IMR-90 (cell line): ENCODE measurements around the gene CPNE4. TPM values are rescaled to one million over a fixed set of nuclear protein-coding genes. Genes with fewer than 3 reads are reported as not detected.

ENCODE experiments used
- ATAC-seq: fragments of 200-7000 bp; cut with Tn5 transposase; 2 replicates; pipeline ENCODE4 v1.9.1; 2020; ENCODE audit warnings: low read depth, mild to moderate bottlenecking, moderate library complexity
- BruUV-seq: library from RNA; stranded (reverse); fragments of 400-500 nt; replicated peaks from 2 replicates; lab custom pipeline; 2021; lab: Mats Ljungman, UMichigan
- CTCF ChIA-PET: fragments of 300-600 bp; formaldehyde crosslinking; extraction: SDS; loops from one replicate; lab custom pipeline; 2021; ENCODE audit warnings: antibody characterized with exemption; lab: Yijun Ruan, JAX
- POLR2A ChIA-PET: fragments of 300-600 bp; sonication (Branson Sonifier 250); formaldehyde crosslinking; loops from one replicate; lab custom pipeline; 2022; ENCODE audit warnings: antibody characterized with exemption; ENCODE audit not compliant: unreplicated experiment; lab: Charles Lee
- DNase-seq: peaks from one replicate; pipeline ENCODE4 v3.0.0; 2013
- H2AFZ ChIP-seq: replicated peaks from 2 replicates; pipeline ENCODE3; 2013; ENCODE audit warnings: low read length, mild to moderate bottlenecking; ENCODE audit not compliant: poor library complexity
- H2AK5ac ChIP-seq: 2 replicates; pipeline ENCODE4 v1.6.1; 2013; ENCODE audit warnings: low read depth, low read length, inconsistent platforms
- H2AK9ac ChIP-seq: replicated peaks from 2 replicates; pipeline ENCODE3; 2013; ENCODE audit warnings: mild to moderate bottlenecking, low read depth, low read length, moderate library complexity; ENCODE audit not compliant: poor library complexity
- H2BK120ac ChIP-seq: 2 replicates; pipeline ENCODE4 v1.6.1; 2013; ENCODE audit warnings: low read depth, low read length, inconsistent platforms
- H2BK15ac ChIP-seq: 3 replicates; pipeline ENCODE4 v1.6.1; 2013; ENCODE audit warnings: low read depth, low read length, inconsistent platforms
- H2BK20ac ChIP-seq: 2 replicates; pipeline ENCODE4 v1.6.1; 2013; ENCODE audit warnings: low read depth, mild to moderate bottlenecking, inconsistent platforms, low read length, moderate library complexity
- H2BK5ac ChIP-seq: 2 replicates; pipeline ENCODE4 v1.6.1; 2013; ENCODE audit warnings: mild to moderate bottlenecking, low read depth, low read length, inconsistent platforms; ENCODE audit not compliant: poor library complexity, severe bottlenecking
- H3K14ac ChIP-seq: replicated peaks from 2 replicates; pipeline ENCODE4 v1.6.1; 2013; ENCODE audit warnings: low read depth, low read length, inconsistent platforms
- H3K18ac ChIP-seq: 2 replicates; pipeline ENCODE4 v1.6.1; 2013; ENCODE audit warnings: low read depth, low read length, control low read depth
- H3K23ac ChIP-seq: 2 replicates; pipeline ENCODE4 v1.6.1; 2013; ENCODE audit warnings: low read depth, low read length, inconsistent platforms
- H3K27ac ChIP-seq: 2 replicates; pipeline ENCODE4 v1.5.1; 2013; ENCODE audit warnings: mild to moderate bottlenecking, control low read depth, low read length; ENCODE audit not compliant: insufficient read depth
- H3K27me3 ChIP-seq: 2 replicates; pipeline ENCODE4 v1.6.1; 2013; ENCODE audit warnings: low read length; ENCODE audit not compliant: control insufficient read depth, insufficient read depth
- H3K36me3 ChIP-seq: 2 replicates; pipeline ENCODE4 v1.6.1; 2013; ENCODE audit warnings: low read length, mixed read lengths; ENCODE audit not compliant: control insufficient read depth, insufficient read depth
- H3K4ac ChIP-seq: 2 replicates; pipeline ENCODE4 v1.6.1; 2013; ENCODE audit warnings: low read depth, low read length, inconsistent platforms
- H3K4me1 ChIP-seq: 2 replicates; pipeline ENCODE4 v1.6.1; 2013; ENCODE audit warnings: low read length, mixed read lengths; ENCODE audit not compliant: control insufficient read depth, insufficient read depth
- H3K4me2 ChIP-seq: 2 replicates; pipeline ENCODE4 v1.6.1; 2013; ENCODE audit warnings: low read depth, mild to moderate bottlenecking, control low read depth, low read length, moderate library complexity
- H3K4me3 ChIP-seq: 2 replicates; pipeline ENCODE4 v1.5.1; 2013; ENCODE audit warnings: low read depth, mild to moderate bottlenecking, control low read depth, low read length, moderate library complexity; ENCODE audit not compliant: insufficient read depth
- H3K56ac ChIP-seq: 2 replicates; pipeline ENCODE4 v1.6.1; 2013; ENCODE audit warnings: low read length, inconsistent platforms; ENCODE audit not compliant: insufficient read depth; ENCODE audit errors: extremely low read depth
- H3K79me1 ChIP-seq, 2 experiments: 2 replicates each; pipeline ENCODE4 v1.6.1; 2013; ENCODE audit warnings: low read length in 2 of 2, inconsistent platforms in 1 of 2, low read depth in 1 of 2
- H3K9ac ChIP-seq: 2 replicates; pipeline ENCODE4 v1.6.1; 2013; ENCODE audit warnings: low read depth, low read length, control low read depth
- H3K9me1 ChIP-seq: 2 replicates; pipeline ENCODE4 v1.6.1; 2013; ENCODE audit warnings: low read length, inconsistent platforms; ENCODE audit not compliant: insufficient read depth
- H3K9me3 ChIP-seq: 2 replicates; pipeline ENCODE4 v1.6.1; 2013; ENCODE audit warnings: low read length; ENCODE audit not compliant: control insufficient read depth, insufficient read depth
- H4K20me1 ChIP-seq: 2 replicates; pipeline ENCODE4 v1.6.1; 2013; ENCODE audit warnings: low read length, inconsistent platforms; ENCODE audit not compliant: insufficient read depth
- H4K5ac ChIP-seq: 2 replicates; pipeline ENCODE4 v1.6.1; 2013; ENCODE audit warnings: mild to moderate bottlenecking, low read depth, low read length, control low read depth
- H4K8ac ChIP-seq, 2 experiments: 2 replicates each; pipeline ENCODE4 v1.6.1; 2013; ENCODE audit warnings: low read depth in 2 of 2, low read length in 2 of 2, control low read depth in 1 of 2, inconsistent platforms in 1 of 2
- H4K91ac ChIP-seq: 2 replicates; pipeline ENCODE4 v1.6.1; 2013; ENCODE audit warnings: low read depth, low read length, inconsistent platforms; ENCODE audit not compliant: insufficient read depth
- BHLHE40 ChIP-seq: fragments of 150-350 bp; IDR thresholded peaks from 2 replicates; pipeline ENCODE4 v1.6.1; 2016; ENCODE audit warnings: mild to moderate bottlenecking, low read depth, low read length
- CEBPB ChIP-seq: IDR thresholded peaks from 2 replicates; pipeline ENCODE4 v1.6.1; 2012; ENCODE audit warnings: low read depth, low read length, improper control_type of control experiment
- CHD1 ChIP-seq: IDR thresholded peaks from 2 replicates; pipeline ENCODE4 v1.6.1; 2012; ENCODE audit warnings: low read depth, low read length, improper control_type of control experiment
- CTCF ChIP-seq: conservative IDR thresholded peaks from 2 replicates; pipeline ENCODE4 v1.5.1; 2012; ENCODE audit warnings: mild to moderate bottlenecking, low read depth, low read length, improper control_type of control experiment
- ELK1 ChIP-seq: fragments of 150-350 bp; IDR thresholded peaks from 2 replicates; pipeline ENCODE4 v1.6.1; 2016; ENCODE audit warnings: low read depth, mild to moderate bottlenecking, low read length, moderate library complexity, borderline replicate concordance
- FOS ChIP-seq: fragments of 150-350 bp; IDR thresholded peaks from 2 replicates; pipeline ENCODE4 v1.6.1; 2016; ENCODE audit warnings: low read depth, low read length
- MAFK ChIP-seq: IDR thresholded peaks from 2 replicates; pipeline ENCODE4 v1.6.1; 2012; ENCODE audit warnings: low read depth, low read length, improper control_type of control experiment
- MAZ ChIP-seq: IDR thresholded peaks from 2 replicates; pipeline ENCODE4 v1.6.1; 2012; ENCODE audit warnings: low read depth, mild to moderate bottlenecking, low read length, improper control_type of control experiment, moderate library complexity, borderline replicate concordance
- MXI1 ChIP-seq: IDR thresholded peaks from 2 replicates; pipeline ENCODE4 v1.6.1; 2012; ENCODE audit warnings: low read depth, mild to moderate bottlenecking, low read length, moderate library complexity, borderline replicate concordance
- NFE2L2 ChIP-seq: fragments of 150-350 bp; IDR thresholded peaks from 2 replicates; pipeline ENCODE4 v1.6.1; 2016; ENCODE audit warnings: low read depth, mild to moderate bottlenecking, low read length
- POLR2A ChIP-seq: IDR thresholded peaks from 2 replicates; pipeline ENCODE4 v1.6.1; 2012; ENCODE audit warnings: mild to moderate bottlenecking, low read depth, low read length
- RAD21 ChIP-seq: IDR thresholded peaks from 2 replicates; pipeline ENCODE4 v1.6.1; 2012; ENCODE audit warnings: low read length, improper control_type of control experiment
- RCOR1 ChIP-seq: IDR thresholded peaks from 2 replicates; pipeline ENCODE4 v1.6.1; 2012; ENCODE audit warnings: mild to moderate bottlenecking, low read length, improper control_type of control experiment; ENCODE audit not compliant: insufficient replicate concordance
- RFX5 ChIP-seq: IDR thresholded peaks from 2 replicates; pipeline ENCODE4 v1.8.0; 2012; ENCODE audit warnings: low read depth, mild to moderate bottlenecking, low read length, moderate library complexity
- SMC3 ChIP-seq: fragments of 150-350 bp; IDR thresholded peaks from 2 replicates; pipeline ENCODE4 v1.6.1; 2016; ENCODE audit warnings: low read depth, mild to moderate bottlenecking, antibody characterized with exemption, low read length, moderate library complexity
- USF2 ChIP-seq: fragments of 150-350 bp; IDR thresholded peaks from 2 replicates; pipeline ENCODE4 v1.6.1; 2017; ENCODE audit warnings: mild to moderate bottlenecking, antibody characterized with exemption, low read length, low read depth
- dilution Hi-C: fragments of 300-500 bp; cut with HindIII; formaldehyde crosslinking; loops from one replicate; pipeline ENCODE4 v1.14.3; 2018; ENCODE audit warnings: low sequenced_read_pairs; ENCODE audit not compliant: unreplicated experiment
- in situ Hi-C: fragments of 300-500 bp; cut with MboI; formaldehyde crosslinking; loops from 3 replicates; pipeline ENCODE4 v1.14.3; 2019; ENCODE audit warnings: low sequenced_read_pairs, inconsistent platforms, mixed read lengths
- intact Hi-C: fragments of 100-400 bp; cut with micrococcal nuclease; formaldehyde crosslinking; loops from 2 replicates; pipeline ENCODE4 v1.10.0; 2022
- polyA plus RNA-seq, 3 experiments: library from polyadenylated mRNA; depleted of rRNA; stranded (reverse); fragments of >200 nt; gene quantifications; 2 replicates each; pipeline ENCODE4 v1.2.3, GENCODE V29; 2012; ENCODE audit warnings: low replicate concordance in 1 of 3
- total RNA-seq: library from RNA; depleted of rRNA; stranded (reverse); fragments of >200 nt; gene quantifications from 2 replicates; pipeline ENCODE4 v1.2.3, GENCODE V29; 2012

The CPNE4 gene
- total and polyA plus RNA-seq, 2 of the 4 experiments (the other 2 are of a cell fraction): not detected

DNA sequence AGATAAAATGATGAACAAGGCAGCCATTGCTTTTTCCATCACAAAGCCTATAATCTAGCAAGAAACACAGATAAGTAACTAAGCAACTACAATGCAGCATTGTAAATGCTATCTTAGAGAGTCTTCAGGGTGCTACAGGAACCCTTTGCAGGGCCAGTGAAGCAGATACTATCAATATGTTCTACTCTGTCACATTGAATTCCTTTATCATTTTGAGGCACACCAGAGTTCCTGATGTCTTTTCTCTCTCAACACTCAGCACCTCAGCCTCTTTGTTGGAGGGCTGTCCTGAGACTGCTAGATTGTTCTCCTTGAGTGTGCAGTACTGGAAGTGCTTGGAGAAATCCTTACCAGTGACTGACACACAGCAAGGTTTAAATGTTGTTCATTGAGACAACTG is 424.6 kb downstream of the CPNE4 start:
- no peak overlapping the region for H2AFZ ChIP-seq
- no peaks in the 10 kb centered on the region for H4K20me1 ChIP-seq
- dilution Hi-C loops: no loop called here
- no peak overlapping the region for H3K4me2 ChIP-seq
- H3K27ac ChIP-seq: no peak overlapping the region
- H3K23ac ChIP-seq: no peak overlapping the region
- DNase-seq (no peak), ATAC-seq (no peak)
- no peak overlapping the region for H4K91ac ChIP-seq
- no peak overlapping the region for H2BK120ac ChIP-seq
- no peaks in the 10 kb centered on the region for H3K9me1 ChIP-seq
- no peaks in the 10 kb centered on the region for H3K27me3 ChIP-seq
- H3K36me3 ChIP-seq: no peaks in the 10 kb centered on the region
- H3K4me3 ChIP-seq: no peak overlapping the region
- no peak overlapping the region for H2BK20ac ChIP-seq
- H3K9ac ChIP-seq: no peak overlapping the region
- no peak overlapping the region for H2BK5ac ChIP-seq
- CTCF ChIA-PET: no interaction called here
- H3K56ac ChIP-seq: no peak overlapping the region
- no peak overlapping the region for H2BK15ac ChIP-seq
- no peak for TF ChIP-seq ELK1
- no peak for TF ChIP-seq POLR2A
- no peak for TF ChIP-seq CHD1
- no peak for TF ChIP-seq RAD21
- TF ChIP-seq FOS: no peak
- no peak for TF ChIP-seq RFX5
- TF ChIP-seq SMC3: no peak
- TF ChIP-seq NFE2L2: no peak
- TF ChIP-seq BHLHE40: no peak
- TF ChIP-seq USF2: no peak
- TF ChIP-seq MAFK: no peak
- no peak for TF ChIP-seq RCOR1
- TF ChIP-seq CEBPB: no peak
- no peak for TF ChIP-seq MXI1
- no peak for TF ChIP-seq MAZ
- TF ChIP-seq CTCF: no peak
- H3K18ac ChIP-seq: no peak overlapping the region
- no peaks in the 10 kb centered on the region for H3K4me1 ChIP-seq
- H3K9me3 ChIP-seq: no peaks in the 10 kb centered on the region
- H3K79me1 ChIP-seq: no peaks in the 10 kb centered on the region
- H2AK9ac ChIP-seq: no peak overlapping the region
- in situ Hi-C loops: no loop called here
- BruUV-seq: no TSS peak
- H3K4ac ChIP-seq: no peak overlapping the region
- no peak overlapping the region for H3K14ac ChIP-seq
- H4K5ac ChIP-seq: no peak overlapping the region
- no peak overlapping the region for H2AK5ac ChIP-seq
- no peak overlapping the region for H4K8ac ChIP-seq
- intact Hi-C loops: no loop called here
- POLR2A ChIA-PET: no interaction called here
